TTC549 (cell line): Measurements from ENCODE around the gene FXYD2.

Experiments used
- FAIRE-seq: peaks from 2 replicates; lab custom pipeline; 2012; peaks lifted over from hg19 to GRCh38; lab: Jason Lieb, UNC

Gene FXYD2

DNA sequence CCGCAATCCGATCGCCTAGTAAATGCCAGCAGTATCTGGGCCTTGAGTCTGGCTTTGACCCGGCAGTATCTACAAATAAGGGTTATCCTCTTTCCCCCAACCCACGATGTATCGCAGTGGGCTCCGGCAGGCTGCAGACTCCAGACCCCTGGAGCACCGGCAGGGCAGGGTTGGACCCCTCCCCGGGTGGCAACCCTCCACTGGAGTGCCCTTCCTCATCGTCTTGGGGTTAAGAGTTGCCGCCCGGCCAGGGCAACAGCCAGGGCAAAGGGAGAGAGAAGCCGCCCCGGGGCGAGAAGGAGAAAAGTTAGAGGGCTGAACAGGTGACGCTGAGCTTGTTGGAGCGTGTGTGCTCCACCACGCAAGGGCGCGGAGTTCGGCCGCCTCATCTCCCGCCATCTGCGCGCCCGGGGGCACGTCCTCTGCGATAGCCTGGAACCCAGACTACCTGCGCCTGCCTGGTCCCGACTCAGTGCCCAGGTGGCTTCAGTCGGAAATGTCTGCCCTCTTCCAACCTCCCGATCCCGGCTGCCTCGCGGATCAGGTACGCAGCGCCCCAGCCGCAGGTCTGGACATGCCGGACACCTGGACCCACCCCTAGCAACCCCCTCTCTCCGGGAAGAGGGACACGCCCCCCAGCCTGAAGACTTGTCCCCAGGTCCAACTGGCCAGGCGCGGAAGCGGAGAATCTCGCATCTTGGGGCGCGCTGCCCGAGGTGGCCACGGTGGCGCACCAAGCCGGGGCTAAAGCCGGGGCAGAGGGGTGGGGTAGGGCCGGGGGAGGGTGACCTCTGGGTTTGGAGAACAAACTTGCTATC, 28.7 kb downstream of the FXYD2 start:
- FAIRE-seq: no peak

DNA sequence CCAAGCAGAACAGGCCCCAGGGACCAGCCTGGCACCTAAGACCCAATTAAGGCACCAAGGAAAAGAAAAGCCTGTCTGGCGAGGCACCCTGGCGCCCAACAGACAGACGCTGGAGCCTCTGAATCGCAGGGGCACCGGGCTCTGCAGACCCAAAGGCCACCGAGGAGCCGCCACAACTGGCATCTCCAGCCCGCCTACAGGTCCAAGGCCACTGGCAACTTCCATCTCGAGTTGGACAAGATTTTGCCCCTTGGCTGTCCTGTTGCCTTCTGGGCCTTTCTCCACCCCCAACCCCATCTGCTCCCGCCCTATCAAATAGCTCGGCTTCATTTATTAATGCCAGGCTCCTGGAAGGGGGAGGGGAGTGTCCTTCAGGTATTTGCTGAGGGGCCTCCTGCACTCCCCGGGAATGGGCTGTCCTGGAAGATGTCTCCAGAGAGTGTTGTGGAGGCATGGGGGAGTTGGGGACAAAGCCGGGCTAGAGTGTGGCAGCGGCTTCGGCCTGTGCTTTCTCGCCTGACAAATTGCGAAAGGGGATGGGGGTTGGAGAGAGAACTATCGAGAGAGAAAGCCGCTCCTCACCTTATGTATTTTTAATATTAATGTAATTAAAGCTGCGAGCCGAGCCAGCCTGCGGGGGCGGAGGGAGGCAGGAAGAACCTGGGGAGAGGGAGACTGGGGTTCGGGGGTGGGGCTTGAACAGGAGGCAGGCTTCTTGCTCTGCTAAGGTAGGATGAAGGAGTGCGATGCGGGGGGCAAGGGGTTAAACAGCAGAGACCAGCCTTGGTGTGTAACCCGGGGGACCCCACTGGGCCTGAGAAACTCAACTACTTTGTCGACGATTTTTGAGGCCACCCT, 29.5 kb downstream of the FXYD2 start:
- no peak for FAIRE-seq

DNA sequence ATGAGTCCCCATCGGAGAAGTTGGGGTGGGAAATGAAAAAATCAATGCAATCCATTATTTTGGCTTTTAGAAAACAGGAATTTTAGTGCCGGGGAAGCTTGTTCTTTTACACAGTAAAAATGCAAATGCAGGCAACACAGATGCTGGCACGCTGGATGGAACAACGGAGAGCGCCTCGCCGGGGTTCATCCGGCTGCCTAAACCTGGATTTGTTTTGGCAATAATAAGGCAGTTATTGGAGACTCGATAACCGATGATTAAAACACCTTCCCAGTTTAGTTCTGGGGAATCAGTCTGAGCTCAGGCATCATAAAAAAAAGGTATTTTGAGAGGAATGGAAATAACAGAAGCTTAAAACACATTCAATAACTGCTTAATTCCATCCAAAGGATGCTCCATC, 30.4 kb downstream of the FXYD2 start:
- FAIRE-seq: no peak

DNA sequence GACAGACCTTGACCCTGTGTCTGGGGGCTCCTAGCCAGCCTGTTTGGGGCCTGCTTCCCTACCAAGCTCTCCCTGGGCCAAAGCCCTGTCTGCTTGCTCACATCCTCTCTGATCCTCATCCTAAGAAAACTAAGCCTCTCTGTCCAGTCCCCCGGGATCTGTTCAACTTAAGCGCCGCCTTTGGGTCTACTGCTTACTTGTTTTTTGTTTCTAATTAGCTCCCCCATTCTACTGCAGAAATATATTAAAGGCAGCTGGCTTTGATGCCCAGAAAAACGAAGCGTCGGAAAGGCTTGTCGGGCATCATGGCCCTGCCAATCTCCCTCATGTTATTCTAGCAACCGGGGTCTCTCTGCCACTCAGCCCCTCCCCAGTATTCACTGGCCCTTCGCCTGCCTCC, 31.0 kb downstream of the FXYD2 start:
- no peak for FAIRE-seq

DNA sequence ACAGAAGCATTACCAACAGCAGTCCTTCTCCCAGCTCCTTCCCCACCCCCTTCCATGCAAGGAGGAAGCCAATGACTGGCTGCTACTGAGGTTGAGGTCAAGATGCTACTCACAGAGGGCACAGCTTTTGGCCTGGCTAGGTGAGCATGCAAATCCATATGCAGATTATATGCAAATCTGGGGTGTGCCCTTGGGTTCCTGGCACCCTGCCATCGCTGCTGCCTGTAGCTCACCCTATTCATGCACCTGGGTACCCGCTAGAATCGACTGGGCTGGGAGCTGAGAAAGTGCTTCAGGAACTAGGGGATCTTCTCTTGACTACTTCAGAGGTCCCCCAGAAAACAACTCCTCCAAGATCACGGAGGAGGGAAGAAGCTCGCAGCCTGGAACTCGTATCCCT, 31.6 kb downstream of the FXYD2 start:
- no peak for FAIRE-seq

DNA sequence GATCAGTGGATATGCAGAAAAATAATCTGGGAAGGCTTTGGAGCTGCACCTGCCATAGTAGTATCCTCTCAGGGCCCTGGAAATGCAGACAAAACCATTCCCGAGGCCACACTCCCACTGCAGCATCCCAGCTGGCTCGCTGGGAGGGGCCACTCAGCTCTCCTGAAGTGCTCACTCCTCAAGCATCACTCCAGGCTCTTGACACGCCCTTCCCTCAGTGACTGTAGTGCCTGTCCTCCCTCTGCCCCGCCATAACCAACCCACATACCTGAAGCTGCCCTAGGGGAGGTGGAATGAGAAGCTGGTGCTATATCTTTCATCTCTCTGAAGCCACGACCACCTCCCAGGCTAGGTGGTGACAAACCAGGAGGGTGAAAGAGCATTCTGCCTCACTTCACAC, 32.3 kb downstream of the FXYD2 start:
- no peak for FAIRE-seq

DNA sequence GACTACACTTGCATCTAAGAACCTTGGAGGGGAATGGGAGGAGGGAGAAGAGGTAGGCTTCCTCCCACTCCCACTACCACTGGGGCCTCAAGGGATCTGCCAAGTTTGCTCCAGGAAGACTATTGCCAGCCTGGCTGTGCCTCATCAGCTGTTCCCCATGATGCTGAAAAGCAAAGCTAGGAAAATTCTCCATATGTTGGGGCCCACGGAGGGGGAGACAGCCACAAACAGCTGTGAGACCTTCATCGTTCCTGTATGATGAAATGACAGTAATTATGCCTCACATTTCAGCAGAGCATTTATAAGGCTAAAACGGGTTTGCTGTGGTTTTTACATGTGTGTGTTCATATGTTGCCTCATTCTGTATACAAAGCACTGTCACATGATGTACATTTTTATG, 34.3 kb downstream of the FXYD2 start:
- FAIRE-seq: no peak

DNA sequence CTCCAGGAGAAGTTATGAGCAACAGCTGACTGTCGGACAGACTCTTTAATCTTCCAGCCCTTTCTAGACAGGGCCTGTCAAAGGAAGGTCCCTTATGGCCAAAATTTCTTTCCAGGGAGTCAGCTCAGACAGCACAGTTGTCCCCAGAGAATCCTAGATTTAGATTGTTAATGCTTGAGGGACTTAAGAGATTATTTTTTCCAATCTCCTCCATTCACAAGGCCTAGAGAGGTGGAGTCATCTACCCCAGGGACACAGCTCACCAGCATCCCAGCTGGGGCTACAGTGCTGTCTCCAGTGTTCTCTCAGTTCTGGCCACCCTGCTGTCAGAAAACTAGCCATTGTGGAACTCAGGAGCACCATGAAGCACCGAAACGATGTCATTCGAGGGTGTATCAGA, 35.3 kb downstream of the FXYD2 start:
- no peak for FAIRE-seq

DNA sequence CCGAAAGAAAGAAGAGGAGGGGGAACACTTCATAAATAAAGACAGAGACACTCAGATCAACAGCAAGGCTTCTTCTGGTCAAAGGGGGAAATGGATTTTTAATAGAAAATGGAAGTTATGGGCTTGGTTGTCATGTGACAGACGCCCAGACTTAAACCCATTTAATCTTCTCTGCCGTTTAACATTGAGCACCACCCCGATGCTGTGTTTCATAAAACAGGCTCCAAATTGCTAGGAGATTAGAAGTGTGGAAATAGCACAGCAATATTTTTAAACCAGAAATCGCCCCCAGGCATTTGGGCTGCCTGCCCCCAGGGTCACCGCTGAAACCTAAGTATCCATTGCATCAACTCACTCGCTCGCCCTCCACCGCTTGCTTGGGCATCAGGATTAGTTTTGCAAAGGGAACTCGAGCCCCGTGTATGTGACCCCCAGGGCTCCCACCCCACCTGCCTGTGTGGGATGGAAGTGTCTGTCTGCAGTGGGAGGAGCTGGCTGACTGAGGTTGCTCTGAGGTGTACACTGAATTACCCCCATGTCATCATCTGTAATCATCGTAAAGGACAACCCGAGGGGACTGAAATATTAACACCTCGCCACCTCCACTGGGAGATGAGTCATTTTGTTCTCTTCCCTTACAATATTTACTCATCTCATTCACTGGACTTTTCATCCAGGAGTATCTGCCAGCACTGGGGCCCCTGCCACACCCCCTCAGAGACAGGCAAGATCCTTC, 38.2 kb downstream of the FXYD2 start:
- FAIRE-seq: no peak

DNA sequence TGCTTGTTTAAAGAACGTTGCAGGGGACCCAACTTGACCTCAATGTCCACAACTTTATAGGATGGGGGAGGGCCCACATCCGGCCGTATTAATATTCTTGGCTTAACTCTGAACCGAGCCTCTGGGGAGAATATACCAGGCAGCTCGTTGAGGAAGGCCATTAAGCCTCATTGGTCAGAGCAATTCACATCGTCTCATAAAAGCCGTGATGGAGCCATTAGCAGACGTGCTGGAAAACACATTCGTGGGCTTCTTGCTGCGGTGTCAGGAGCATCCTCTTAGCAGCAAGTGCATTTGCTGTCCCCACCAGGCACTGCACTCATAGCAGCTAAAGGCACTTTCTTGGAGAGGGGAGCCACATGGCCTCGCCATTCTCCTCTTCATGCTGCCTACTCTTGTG, 42.4 kb downstream of the FXYD2 start:
- no peak for FAIRE-seq

DNA sequence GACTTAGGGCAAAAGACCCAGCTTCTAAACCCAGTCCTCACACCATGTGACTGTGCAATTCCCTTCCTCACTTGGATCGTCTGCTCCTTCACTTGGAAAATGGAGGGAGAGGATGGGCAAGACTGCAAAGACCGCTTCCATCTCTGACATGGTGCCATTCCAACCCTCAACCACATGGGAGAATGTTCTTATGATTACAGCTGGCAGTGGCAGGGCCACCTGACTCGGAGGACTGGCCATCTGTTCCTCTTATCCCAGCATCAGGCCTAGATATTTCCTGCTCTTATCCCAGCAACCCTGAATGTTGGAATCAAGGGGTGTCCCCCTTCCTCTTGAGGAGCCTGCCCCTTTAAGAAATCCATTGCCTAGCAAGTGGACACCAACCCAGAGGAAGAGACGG, 42.9 kb downstream of the FXYD2 start:
- no peak for FAIRE-seq

DNA sequence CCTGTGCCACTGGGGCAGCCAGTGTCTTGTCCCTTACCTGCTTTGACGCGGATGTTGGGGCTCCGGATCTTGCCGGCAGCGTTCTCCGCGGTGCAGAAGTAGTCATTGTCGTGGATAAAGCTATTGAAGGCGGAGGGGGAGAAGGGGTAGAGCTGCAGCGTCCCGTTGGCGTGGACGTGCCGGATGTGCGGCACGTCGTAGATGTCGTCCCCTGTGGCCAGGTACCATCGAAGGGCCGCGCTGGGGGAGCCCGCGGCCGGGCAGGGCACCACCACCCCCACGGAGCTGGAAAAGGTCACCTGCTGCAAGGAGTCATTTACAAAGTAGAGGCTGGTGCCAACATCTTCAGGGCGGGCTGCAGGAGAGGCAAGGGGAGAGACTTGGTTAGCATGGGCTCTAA, 44.1 kb downstream of the FXYD2 start:
- FAIRE-seq: no peak

DNA sequence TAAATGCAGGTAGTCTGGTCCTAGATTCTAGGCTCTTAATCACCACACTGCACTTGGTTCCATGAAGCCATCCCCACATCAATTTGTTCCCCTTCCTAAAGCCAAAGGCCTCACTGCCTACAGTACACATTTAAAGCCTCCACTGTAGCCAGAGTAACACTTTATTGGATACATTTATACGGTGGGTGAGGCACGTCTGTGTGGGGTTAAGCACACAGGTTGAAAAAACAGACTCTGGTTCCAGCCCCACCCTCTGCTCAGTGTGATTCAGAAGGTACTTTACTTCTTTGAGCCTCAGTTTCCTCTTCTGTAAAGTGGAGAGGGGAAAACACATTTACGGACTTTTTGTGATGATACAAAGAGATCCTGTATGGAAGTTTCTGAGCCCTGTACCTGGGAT, 50.0 kb downstream of the FXYD2 start:
- FAIRE-seq: no peak

DNA sequence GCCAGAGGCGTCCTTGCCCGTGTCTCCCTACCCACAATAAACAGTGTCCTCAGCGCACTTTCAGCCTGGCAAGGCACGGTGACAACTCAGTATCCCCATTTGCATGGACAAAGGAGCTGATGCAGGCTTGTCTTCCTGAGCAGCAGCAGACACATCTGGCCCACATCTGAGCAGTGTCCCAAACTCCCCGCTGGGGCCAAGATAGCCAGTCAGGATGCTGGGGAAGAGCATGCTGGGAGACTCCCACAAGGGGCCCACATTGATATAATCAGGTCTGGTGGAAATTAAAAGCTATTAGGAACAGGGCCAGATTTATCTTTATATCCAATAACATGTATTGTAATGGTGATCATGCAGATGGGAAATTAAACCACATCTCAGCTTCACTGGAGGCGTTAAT, 52.2 kb downstream of the FXYD2 start:
- FAIRE-seq: no peak

DNA sequence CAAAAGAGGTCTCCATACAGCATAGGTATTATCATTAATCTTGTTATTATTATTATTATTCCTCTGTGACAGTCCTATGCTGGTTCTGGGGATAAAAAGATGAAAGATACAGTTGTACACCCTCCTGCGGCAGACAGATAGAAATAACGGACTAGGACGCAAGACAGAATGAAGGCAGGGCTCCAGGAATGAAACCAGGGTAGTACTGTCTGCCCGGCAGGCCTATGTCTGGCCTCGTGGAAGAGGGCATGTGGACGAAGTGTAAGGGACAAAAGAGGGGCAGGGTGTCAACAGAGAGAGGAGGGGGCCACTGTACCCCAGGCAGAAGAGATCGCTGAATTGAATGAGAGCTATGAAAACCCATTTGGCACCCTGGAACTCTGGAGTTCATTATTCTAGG, 52.7 kb downstream of the FXYD2 start:
- no peak for FAIRE-seq

DNA sequence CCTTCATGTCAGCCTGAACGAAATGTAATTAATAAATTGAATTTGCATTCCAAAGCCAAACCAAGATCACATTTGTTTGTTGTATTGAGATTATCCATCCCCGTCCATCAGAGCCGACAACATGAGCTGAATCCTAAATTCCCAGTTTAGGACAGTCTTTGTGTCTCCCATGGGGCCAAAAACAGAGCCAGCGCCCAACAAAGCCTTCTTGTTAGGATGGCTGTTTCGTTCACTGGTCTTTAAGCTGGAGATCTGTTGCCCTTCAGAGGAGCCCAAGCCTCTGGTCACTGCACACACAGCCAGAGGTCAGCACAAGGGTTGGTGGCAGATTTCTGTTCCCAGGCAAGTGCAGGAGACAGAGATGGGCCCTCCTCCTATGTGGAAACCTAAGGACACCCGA, 53.3 kb downstream of the FXYD2 start:
- no peak for FAIRE-seq

DNA sequence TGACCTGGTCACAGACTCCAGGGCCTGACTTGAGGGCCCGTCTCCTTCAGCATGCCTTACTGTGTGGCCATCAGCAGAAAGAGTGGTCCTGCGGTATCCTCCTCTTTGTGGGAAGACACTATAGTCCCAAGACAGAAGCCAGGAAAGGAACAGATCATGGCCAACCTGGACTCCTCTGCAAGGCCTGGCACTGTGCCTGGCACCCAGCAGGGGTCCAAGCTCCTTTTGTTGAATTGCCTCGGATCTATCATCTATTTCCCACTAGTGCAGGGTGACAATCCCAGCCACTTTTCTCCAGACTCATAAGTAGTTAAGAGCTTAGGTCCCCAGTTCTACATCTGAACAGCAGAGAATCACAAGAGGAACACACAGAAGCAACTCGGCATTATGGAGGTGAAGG, 54.5 kb downstream of the FXYD2 start:
- FAIRE-seq: no peak
